AG04449 (cell line): ENCODE data around the gene LINGO3.

Experiments
- CTCF ChIA-PET: fragments of 350-600 bp; formaldehyde crosslinking; extraction: SDS; loops from one replicate; lab custom pipeline; 2021; ENCODE audit warnings: antibody characterized with exemption; lab: Yijun Ruan, JAX
- POLR2A ChIA-PET: fragments of 400-600, 350-600 bp; formaldehyde crosslinking; extraction: SDS; loops from one replicate; lab custom pipeline; 2020; ENCODE audit warnings: antibody characterized with exemption, inconsistent platforms; lab: Yijun Ruan, JAX
- DNase-seq: peaks from one replicate; pipeline ENCODE4 v3.0.0-alpha.2; 2010; ENCODE audit warnings: low read depth, low spot score
- H3K4me3 ChIP-seq: 2 replicates; pipeline ENCODE4 v1.5.1; 2011; ENCODE audit warnings: low read depth, mild to moderate bottlenecking, control low read depth, low read length
- CTCF ChIP-seq: IDR thresholded peaks from one replicate; pipeline ENCODE4 v1.5.1; 2011; ENCODE audit warnings: mild to moderate bottlenecking, moderate library complexity, low read length, control low read depth, inconsistent platforms; ENCODE audit not compliant: insufficient read depth; ENCODE audit errors: missing control alignments

Gene LINGO3

GRCh38 chr19:2278459-2279158 is 29.3 kb downstream of the LINGO3 start:
- no peak for TF ChIP-seq CTCF
- no peak overlapping the region for H3K4me3 ChIP-seq
- POLR2A ChIA-PET, result interaction anchor here (0.5 to 1.0 kb wide), 3 partner anchors 10 to 44 kb away, joined by 3 to 5 read pairs (median 3); no protein-coding TSS in a partner anchor
- no peak for DNase-seq
- CTCF ChIA-PET, result interaction anchor here (1.8 kb wide), 1 partner anchor 17 kb away, joined by 5 read pairs; no protein-coding TSS in a partner anchor

- no peak for TF ChIP-seq CTCF
- CTCF ChIA-PET, result interaction anchor here (1.1 to 3.2 kb wide), 2 partner anchors 14 to 113 kb away, joined by 4 to 11 read pairs; no protein-coding TSS in a partner anchor
- DNase-seq, result no peak
- no peak overlapping the region for H3K4me3 ChIP-seq
- POLR2A ChIA-PET, result interaction anchor here (1.0 kb wide), 1 partner anchor 51 kb away, joined by 3 read pairs; no protein-coding TSS in a partner anchor
Observed at GRCh38 chr19:2277138-2277537, 30.8 kb downstream of the LINGO3 start.

GRCh38 chr19:2276429-2276986 is 31.4 kb downstream of the LINGO3 start:
- H3K4me3 ChIP-seq, result no peak overlapping the region
- ChIA-PET POLR2A (interaction anchor here (1.0 to 2.1 kb wide), 2 partner anchors 11 to 51 kb away, joined by 3 to 9 read pairs; no protein-coding TSS in a partner anchor), CTCF (interaction anchor here (3.2 to 3.3 kb wide), 2 partner anchors 113 to 115 kb away, joined by 10 to 11 read pairs; no protein-coding TSS in a partner anchor)
- no peak for TF ChIP-seq CTCF
- no peak for DNase-seq

GRCh38 chr19:2275588-2276428 is 32.1 kb downstream of the LINGO3 start:
- DNase-seq, result no peak
- ChIA-PET CTCF (interaction anchor here (0.7 to 3.3 kb wide), 14 partner anchors 12 to 358 kb away, joined by 3 to 14 read pairs (median 10); no protein-coding TSS in a partner anchor), POLR2A (interaction anchor here (2.1 kb wide), 1 partner anchor 12 kb away, joined by 9 read pairs; no protein-coding TSS in a partner anchor)
- no peak for TF ChIP-seq CTCF
- no peak overlapping the region for H3K4me3 ChIP-seq

GRCh38 chr19:2274931-2275535 is 32.9 kb downstream of the LINGO3 start:
- TF ChIP-seq CTCF, result peak; percentile 72
- POLR2A ChIA-PET, result interaction anchor here (2.1 kb wide), 1 partner anchor 12 kb away, joined by 9 read pairs; no protein-coding TSS in a partner anchor
- no peak overlapping the region for H3K4me3 ChIP-seq
- CTCF ChIA-PET, result interaction anchor here (0.7 to 3.7 kb wide), 22 partner anchors 8 to 359 kb away, joined by 3 to 16 read pairs (median 8); no protein-coding TSS in a partner anchor
- no peak for DNase-seq
